Left colon (tissue), 2 donors: ENCODE measurements around the gene MYH15. TPM values are rescaled to one million over a fixed set of nuclear protein-coding genes. Genes with fewer than 3 reads are reported as not detected.
A peak's percentile ranks its signal among the peaks of the same experiment; 100 is the strongest.

Experiments used
- ATAC-seq: fragments of 200-7000 bp; cut with Tn5 transposase; one replicate; pipeline ENCODE4 v1.9.1; 2020; ENCODE audit warnings: mild to moderate bottlenecking, moderate library complexity
- DNase-seq, 2 donors: peaks; one replicate each; pipeline ENCODE4 v3.0.0-alpha.2; 2020
- intact Hi-C, 2 donors: fragments of 100-400 bp; cut with DNase I in 1 of 2; cut with micrococcal nuclease in 1 of 2; formaldehyde crosslinking; loops; one replicate each; pipeline versions ENCODE4 v1.11.2 to v1.14.0; 2022; cut with DNase I, micrococcal nuclease
- total RNA-seq, 2 donors: library from RNA; stranded (reverse); fragmentation: NEBNext Ultra II Directional; extraction: Animal tissue kit (Norgen Biotek cat#: 25700); gene quantifications; one replicate each; pipeline ENCODE4 v1.2.1, GENCODE V29; 2021
- donor health status: DM: no; HTN: no; CAD: no.
- donor health status: DM: yes; HTN: yes; CAD: no.

MYH15 gene
- total RNA-seq, 2 donors from 2014 or later = 0.31 to 0.34 TPM

GRCh38 chr3:108479224-108479623, 31.2 kb downstream of the MYH15 start:
- ATAC-seq (no peak), DNase-seq (no peak)
- intact Hi-C loops = no loop called here

GRCh38 chr3:108477511-108478147, 32.8 kb downstream of the MYH15 start:
- intact Hi-C loops = no loop called here
- DNase-seq = peak; percentile 62 to 65
- peak; percentile 97 for ATAC-seq

GRCh38 chr3:108475220-108475782, 35.1 kb downstream of the MYH15 start:
- intact Hi-C loops = no loop called here
- ATAC-seq (no peak), DNase-seq (no peak)

GRCh38 chr3:108474581-108474980, 35.8 kb downstream of the MYH15 start:
- DNase-seq = no peak
- no peak for ATAC-seq
- intact Hi-C loops = no loop called here

GRCh38 chr3:108473711-108474110, 36.7 kb downstream of the MYH15 start:
- ATAC-seq = no peak
- DNase-seq = no peak
- intact Hi-C loops = no loop called here

- peak; percentile 83 for ATAC-seq
- DNase-seq = no peak
Observed at GRCh38 chr3:108472001-108472591, 38.3 kb downstream of the MYH15 start.

GRCh38 chr3:108471426-108471825, 39.0 kb downstream of the MYH15 start:
- intact Hi-C loops = no loop called here
- ATAC-seq (peak; percentile 73), DNase-seq (no peak)

More at GRCh38 chr3:108472001-108472591, 38.3 kb downstream of the MYH15 start:
- intact Hi-C loops = no loop called here

- DNase-seq = no peak
- no peak for ATAC-seq
Observed at GRCh38 chr3:108469126-108469525, 41.3 kb downstream of the MYH15 start.

GRCh38 chr3:108468577-108468976, 41.8 kb downstream of the MYH15 start:
- DNase-seq (no peak), ATAC-seq (no peak)
- intact Hi-C loops = no loop called here

More at GRCh38 chr3:108469126-108469525, 41.3 kb downstream of the MYH15 start:
- intact Hi-C loops = no loop called here

- intact Hi-C loops = no loop called here
- ATAC-seq = no peak
- DNase-seq = no peak
Observed at GRCh38 chr3:108462899-108463298, 47.5 kb downstream of the MYH15 start.

- no peak for ATAC-seq
Observed at GRCh38 chr3:108461661-108462111, 48.7 kb downstream of the MYH15 start.

GRCh38 chr3:108459225-108459624, 51.2 kb downstream of the MYH15 start:
- intact Hi-C loops = no loop called here
- no peak for ATAC-seq
- DNase-seq = no peak

More at GRCh38 chr3:108461661-108462111, 48.7 kb downstream of the MYH15 start:
- intact Hi-C loops = no loop called here
- no peak for DNase-seq

- DNase-seq (no peak), ATAC-seq (no peak)
- intact Hi-C loops = no loop called here
Observed at GRCh38 chr3:108455212-108455705, 55.1 kb downstream of the MYH15 start.

GRCh38 chr3:108453565-108453964, 56.8 kb downstream of the MYH15 start:
- DNase-seq (no peak), ATAC-seq (peak; percentile 92)
- intact Hi-C loops = no loop called here

GRCh38 chr3:108450444-108450843, 60.0 kb downstream of the MYH15 start:
- ATAC-seq = no peak
- DNase-seq = no peak
- intact Hi-C loops = no loop called here

GRCh38 chr3:108448593-108448992, 61.8 kb downstream of the MYH15 start:
- intact Hi-C loops = no loop called here
- DNase-seq (no peak), ATAC-seq (no peak)

GRCh38 chr3:108447096-108447847, 63.1 kb downstream of the MYH15 start:
- no peak for ATAC-seq
- no peak for DNase-seq
- intact Hi-C loops = no loop called here

- intact Hi-C loops = no loop called here
- ATAC-seq = no peak
Observed at GRCh38 chr3:108442281-108442680, 68.1 kb downstream of the MYH15 start.

GRCh38 chr3:108441518-108441917, 68.9 kb downstream of the MYH15 start:
- no peak for DNase-seq
- ATAC-seq = no peak
- intact Hi-C loops = no loop called here

More at GRCh38 chr3:108442281-108442680, 68.1 kb downstream of the MYH15 start:
- no peak for DNase-seq
